SU-DHL-6 (cell line): ENCODE measurements around the gene TOR1A.

Experiments
- H2AFZ ChIP-seq: fragments of 200-600 bp; sonication (generic); 2 replicates; pipeline ENCODE4 v1.6.1; 2014; ENCODE audit warnings: low read depth, mild to moderate bottlenecking, moderate library complexity, mixed read lengths, antibody characterized with exemption, low read length; ENCODE audit not compliant: severe bottlenecking
- H3F3A ChIP-seq: fragments of 200-600 bp; shearing (Covaris generic); 2 replicates; pipeline ENCODE4 v1.6.0; 2016; ENCODE audit warnings: antibody characterized with exemption, mild to moderate bottlenecking; ENCODE audit not compliant: insufficient read depth
- H3K27ac ChIP-seq: fragments of 200-600 bp; sonication (generic); 2 replicates; pipeline ENCODE4 v1.5.1; 2016; ENCODE audit warnings: low read depth, mild to moderate bottlenecking, low read length, moderate library complexity, mixed read lengths
- H3K27me3 ChIP-seq: fragments of 200-600 bp; sonication (generic), shearing (Covaris generic); 2 replicates; pipeline ENCODE4 v1.6.0; 2014; ENCODE audit warnings: mild to moderate bottlenecking, low read length
- H3K36me3 ChIP-seq: fragments of 200-600 bp; sonication (generic); 2 replicates; pipeline ENCODE4 v1.6.1; 2014; ENCODE audit warnings: mild to moderate bottlenecking, low read length, mixed read lengths
- H3K4me2 ChIP-seq: fragments of 300-600, 200-600 bp; shearing (Covaris generic), sonication (generic); 2 replicates; pipeline ENCODE4 v1.6.0; 2014; ENCODE audit warnings: low read length, low read depth, mild to moderate bottlenecking; ENCODE audit not compliant: poor library complexity, severe bottlenecking
- H3K4me3 ChIP-seq: fragments of 200-600 bp; sonication (generic); 2 replicates; pipeline ENCODE4 v1.5.1; 2014; ENCODE audit warnings: antibody characterized with exemption, low read length, mild to moderate bottlenecking, mixed read lengths; ENCODE audit not compliant: insufficient read depth, poor library complexity, severe bottlenecking
- H3K79me2 ChIP-seq: fragments of 200-600 bp; sonication (generic); 2 replicates; pipeline ENCODE4 v1.6.1; 2014; ENCODE audit warnings: mild to moderate bottlenecking, low read length, moderate library complexity; ENCODE audit not compliant: insufficient read depth
- H3K9ac ChIP-seq: fragments of 200-600 bp; sonication (generic); 2 replicates; pipeline ENCODE4 v1.7.0; 2014; ENCODE audit warnings: mild to moderate bottlenecking, low read length
- H3K9me2 ChIP-seq: fragments of 200-600 bp; sonication (generic); replicated peaks from 2 replicates; pipeline ENCODE4 v1.6.1; 2014; ENCODE audit warnings: low read length; ENCODE audit not compliant: insufficient read depth
- H3K9me3 ChIP-seq: fragments of 200-600 bp; sonication (generic); 2 replicates; pipeline ENCODE4 v1.6.1; 2014; ENCODE audit warnings: low read length, mixed read lengths; ENCODE audit not compliant: insufficient read depth
- H4K20me1 ChIP-seq: fragments of 200-600 bp; sonication (generic); 2 replicates; pipeline ENCODE4 v1.6.1; 2014; ENCODE audit warnings: low read depth, mild to moderate bottlenecking, antibody characterized with exemption, low read length, moderate library complexity, mixed read lengths
- EZH2phosphoT487 ChIP-seq: fragments of 200-600 bp; sonication (generic), shearing (Covaris generic); conservative IDR thresholded peaks from 2 replicates; pipeline ENCODE4 v1.6.1; 2018; ENCODE audit warnings: mild to moderate bottlenecking, antibody characterized with exemption, low read length, moderate library complexity, mixed read lengths
- TF ChIP-seq, protein P1 (sequence below): fragments of 200-600 bp; sonication (generic); IDR thresholded peaks from one replicate; pipeline ENCODE4 v1.5.1; 2017; ENCODE audit warnings: antibody characterized with exemption, mild to moderate bottlenecking, low read length, moderate library complexity; ENCODE audit not compliant: insufficient read depth, poor library complexity, severe bottlenecking

The TOR1A gene

DNA sequence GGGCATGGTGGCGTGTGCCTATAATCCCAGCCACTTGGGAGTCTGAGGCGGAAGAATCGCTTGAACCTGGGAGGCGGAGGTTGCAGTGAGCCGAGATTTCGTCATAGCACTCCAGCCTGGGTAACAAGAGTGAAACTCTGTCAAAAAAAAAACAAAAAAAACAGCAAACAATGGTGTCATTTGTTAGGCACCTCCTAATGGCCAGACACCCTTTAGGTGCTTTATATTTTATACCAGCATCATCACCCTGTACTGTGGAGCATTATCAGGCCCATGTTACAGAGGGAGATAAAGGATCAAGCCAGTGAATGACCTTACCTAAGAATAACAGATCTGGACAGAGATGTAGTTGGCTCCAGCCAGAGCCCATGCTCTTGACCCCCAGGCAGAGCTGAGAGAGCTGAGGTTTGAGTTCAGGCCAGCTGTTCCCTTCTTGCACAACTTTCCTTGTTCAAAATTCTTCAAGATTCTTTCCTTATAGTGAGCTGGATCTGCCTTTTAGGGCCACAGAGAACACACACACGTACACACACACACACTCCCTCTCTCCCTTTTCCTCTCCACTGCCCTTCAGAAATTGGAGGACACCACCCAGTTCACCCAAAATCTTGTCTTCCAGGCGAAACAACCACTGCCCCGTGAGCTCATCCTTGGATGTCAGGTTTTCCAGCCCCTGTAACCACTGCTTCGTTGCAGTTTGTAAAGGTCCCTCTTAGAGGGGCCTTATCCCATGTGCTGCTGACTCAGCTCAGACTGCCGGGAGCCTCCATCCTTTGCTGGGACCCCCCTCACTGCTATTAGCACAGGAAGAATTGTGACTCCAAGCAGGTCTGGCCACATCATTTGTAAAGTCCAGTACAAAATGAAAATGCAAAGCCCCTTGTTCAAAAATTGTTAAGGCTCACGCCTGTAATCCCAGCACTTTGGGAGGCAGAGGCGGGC lies 60.7 kb downstream of the TOR1A start:
- Histone ChIP-seq H3K4me3 (no peak overlapping the region), H3F3A (no peaks in the 10 kb centered on the region), H3K9me2 (no peaks in the 10 kb centered on the region), H2AFZ (no peak overlapping the region), H3K36me3 (no peaks in the 10 kb centered on the region), H3K9ac (no peak overlapping the region), H3K79me2 (no peaks in the 10 kb centered on the region), H4K20me1 (no peaks in the 10 kb centered on the region), H3K9me3 (no peaks in the 10 kb centered on the region), H3K4me2 (no peak overlapping the region), H3K27me3 (no peaks in the 10 kb centered on the region), H3K27ac (no peak overlapping the region)
- TF ChIP-seq EZH2phosphoT487: no peak
- TF ChIP-seq, protein P1, sequence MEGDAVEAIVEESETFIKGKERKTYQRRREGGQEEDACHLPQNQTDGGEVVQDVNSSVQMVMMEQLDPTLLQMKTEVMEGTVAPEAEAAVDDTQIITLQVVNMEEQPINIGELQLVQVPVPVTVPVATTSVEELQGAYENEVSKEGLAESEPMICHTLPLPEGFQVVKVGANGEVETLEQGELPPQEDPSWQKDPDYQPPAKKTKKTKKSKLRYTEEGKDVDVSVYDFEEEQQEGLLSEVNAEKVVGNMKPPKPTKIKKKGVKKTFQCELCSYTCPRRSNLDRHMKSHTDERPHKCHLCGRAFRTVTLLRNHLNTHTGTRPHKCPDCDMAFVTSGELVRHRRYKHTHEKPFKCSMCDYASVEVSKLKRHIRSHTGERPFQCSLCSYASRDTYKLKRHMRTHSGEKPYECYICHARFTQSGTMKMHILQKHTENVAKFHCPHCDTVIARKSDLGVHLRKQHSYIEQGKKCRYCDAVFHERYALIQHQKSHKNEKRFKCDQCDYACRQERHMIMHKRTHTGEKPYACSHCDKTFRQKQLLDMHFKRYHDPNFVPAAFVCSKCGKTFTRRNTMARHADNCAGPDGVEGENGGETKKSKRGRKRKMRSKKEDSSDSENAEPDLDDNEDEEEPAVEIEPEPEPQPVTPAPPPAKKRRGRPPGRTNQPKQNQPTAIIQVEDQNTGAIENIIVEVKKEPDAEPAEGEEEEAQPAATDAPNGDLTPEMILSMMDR: no peak
